A549 (cell line): ENCODE results near the gene GBE1. TPM values are rescaled to one million over a fixed set of nuclear protein-coding genes. Genes with fewer than 3 reads are reported as not detected.
"Not testable (repeated sequence)": the region's sequence is repeated elsewhere in the genome, so short reads cannot be mapped to it uniquely, and the experiment has no call there.

Experiments used
- ATAC-seq, 2 experiments: fragments of 200-7000 bp in 1 of 2; fragments of >200 bp in 1 of 2; cut with Nextera tagmentation in 1 of 2; cut with Tn5 transposase in 1 of 2; 3 replicates each; pipeline versions ENCODE4 v1.8.0 to v1.9.1; 2018 to 2020; ENCODE audit warnings: mild to moderate bottlenecking in 1 of 2, moderate library complexity in 1 of 2
- CTCF ChIA-PET: fragments of 300-600 bp; sonication (Branson Sonifier 250); formaldehyde crosslinking; extraction: SDS; loops from one replicate; lab custom pipeline; 2021; ENCODE audit warnings: antibody characterized with exemption, inconsistent platforms; lab: Yijun Ruan, JAX
- POLR2A ChIA-PET: fragments of 350-600 bp; formaldehyde crosslinking; extraction: SDS; loops from one replicate; lab custom pipeline; 2021; ENCODE audit warnings: antibody characterized with exemption, inconsistent platforms; lab: Yijun Ruan, JAX
- DNase-seq, 2 experiments: peaks; one replicate each; pipeline versions ENCODE4 v3.0.0 to v3.0.0-alpha.2; 2011 to 2016; ENCODE audit warnings: low read depth in 1 of 2, low spot score in 1 of 2
- FAIRE-seq: peaks from 2 replicates; lab custom pipeline; 2011; peaks lifted over from hg19 to GRCh38; lab: Jason Lieb, UNC
- H3K27ac ChIP-seq, 2 experiments: fragments of >200 bp; sonication (Bioruptor Twin); formaldehyde crosslinking; 3 replicates each; pipeline ENCODE4 v1.5.1; 2016 to 2017
- H3K4me1 ChIP-seq: fragments of >200 bp; sonication (Bioruptor Twin); formaldehyde crosslinking; 3 replicates; pipeline ENCODE4 v1.6.1; 2016
- H3K4me2 ChIP-seq: fragments of >200 bp; sonication (Bioruptor Twin); formaldehyde crosslinking; 3 replicates; pipeline ENCODE4 v1.6.1; 2016
- H3K4me3 ChIP-seq: fragments of >200 bp; sonication (Bioruptor Twin); formaldehyde crosslinking; 3 replicates; pipeline ENCODE4 v1.5.1; 2016
- H3K9me3 ChIP-seq: fragments of >200 bp; sonication (Bioruptor Twin); formaldehyde crosslinking; 3 replicates; pipeline ENCODE4 v1.6.1; 2016
- BCL3 ChIP-seq: fragments of >200 bp; sonication (Bioruptor Twin); formaldehyde crosslinking; IDR thresholded peaks from 3 replicates; pipeline ENCODE4 v1.6.1; 2016
- CHD2 ChIP-seq: fragments of 150-350 bp; IDR thresholded peaks from 2 replicates; pipeline ENCODE4 v1.6.1; 2014; ENCODE audit warnings: low read length; ENCODE audit not compliant: partially characterized antibody
- CTCF ChIP-seq: fragments of >200 bp; sonication (Bioruptor Twin); formaldehyde crosslinking; IDR thresholded peaks from 3 replicates; pipeline ENCODE4 v1.5.1; 2016
- ELK1 ChIP-seq: fragments of 150-350 bp; IDR thresholded peaks from 2 replicates; pipeline ENCODE4 v1.6.1; 2014; ENCODE audit warnings: low read depth, mild to moderate bottlenecking, low read length
- EP300 ChIP-seq, 2 experiments: fragments of >200 bp; sonication (Bioruptor Twin); formaldehyde crosslinking; IDR thresholded peaks; 2 replicates in 1 of 2; 3 replicates in 1 of 2; pipeline ENCODE4 v1.6.1; 2016 to 2017
- FOXS1 ChIP-seq: fragments of 250-450 bp; sonication (Bioruptor Pico); IDR thresholded peaks from 2 replicates; pipeline ENCODE4 v1.5.0; 2020; ENCODE audit warnings: mild to moderate bottlenecking, moderate library complexity
- HES2 ChIP-seq: fragments of >200 bp; sonication (Bioruptor Twin); formaldehyde crosslinking; IDR thresholded peaks from 2 replicates; pipeline ENCODE4 v1.6.1; 2016
- HOXA7 ChIP-seq: fragments of 250-450 bp; sonication (Bioruptor Pico); IDR thresholded peaks from 2 replicates; pipeline ENCODE4 v1.5.0; 2020; ENCODE audit warnings: mild to moderate bottlenecking, moderate library complexity
- HOXB13 ChIP-seq: fragments of 250-450 bp; sonication (Bioruptor Pico); IDR thresholded peaks from 2 replicates; pipeline ENCODE4 v1.5.0; 2020; ENCODE audit warnings: low read depth, mild to moderate bottlenecking, moderate library complexity
- JUNB ChIP-seq: fragments of >200 bp; sonication (Bioruptor Twin); formaldehyde crosslinking; IDR thresholded peaks from 2 replicates; pipeline ENCODE4 v1.6.1; 2016
- MAFK ChIP-seq: fragments of 450-650 bp; IDR thresholded peaks from 2 replicates; pipeline ENCODE4 v1.6.1; 2014; ENCODE audit not compliant: partially characterized antibody
- MYC ChIP-seq: IDR thresholded peaks from 2 replicates; pipeline ENCODE4 v1.6.1; 2012; ENCODE audit warnings: mild to moderate bottlenecking, inconsistent platforms, low read length, improper control_type of control experiment, borderline replicate concordance
- NR3C1 ChIP-seq: fragments of >200 bp; sonication (Bioruptor Twin); formaldehyde crosslinking; IDR thresholded peaks from 3 replicates; pipeline ENCODE4 v1.6.1; 2017
- PBX3 ChIP-seq: IDR thresholded peaks from 2 replicates; pipeline ENCODE4 v1.6.1; 2012
- PHF8 ChIP-seq: fragments of 200-600 bp; sonication (generic); IDR thresholded peaks from 2 replicates; pipeline ENCODE4 v1.6.1; 2016; ENCODE audit warnings: low read depth, mild to moderate bottlenecking, antibody characterized with exemption, moderate library complexity, borderline replicate concordance
- POLR2A ChIP-seq: IDR thresholded peaks from 2 replicates; pipeline ENCODE4 v1.6.1; 2012; ENCODE audit warnings: mild to moderate bottlenecking, low read length
- POLR2AphosphoS2 ChIP-seq: conservative IDR thresholded peaks from 2 replicates; pipeline ENCODE4 v1.6.1; 2012; ENCODE audit warnings: low read length, improper control_type of control experiment, inconsistent platforms
- RARB ChIP-seq: fragments of 250-450 bp; sonication (Bioruptor Pico); IDR thresholded peaks from 2 replicates; pipeline ENCODE4 v1.8.0; 2021; ENCODE audit warnings: mild to moderate bottlenecking, moderate library complexity
- RCOR1 ChIP-seq: fragments of 150-350 bp; IDR thresholded peaks from 2 replicates; pipeline ENCODE4 v1.6.1; 2014; ENCODE audit warnings: antibody characterized with exemption, low read length, low read depth
- TFCP2L1 ChIP-seq: fragments of 250-450 bp; sonication (Bioruptor Pico); IDR thresholded peaks from 2 replicates; pipeline ENCODE4 v1.5.0; 2021; ENCODE audit warnings: mild to moderate bottlenecking
- USF2 ChIP-seq: fragments of 450-650 bp; IDR thresholded peaks from 2 replicates; pipeline ENCODE4 v1.6.1; 2014; ENCODE audit warnings: antibody characterized with exemption
- ZC3H11A ChIP-seq: fragments of 450-650 bp; IDR thresholded peaks from 2 replicates; pipeline ENCODE4 v1.6.1; 2014; ENCODE audit warnings: antibody characterized with exemption, mild to moderate bottlenecking
- ZFP36 ChIP-seq: fragments of 450-650 bp; IDR thresholded peaks from 2 replicates; pipeline ENCODE4 v1.6.1; 2014; ENCODE audit warnings: borderline replicate concordance; ENCODE audit not compliant: partially characterized antibody
- ZNF302 ChIP-seq: fragments of 250-450 bp; sonication (Bioruptor Pico); IDR thresholded peaks from 2 replicates; pipeline ENCODE4 v1.9.0; 2021; ENCODE audit warnings: inconsistent platforms, mild to moderate bottlenecking, moderate library complexity
- WGBS: methylation state at CpG from one replicate; pipeline ENCODE4 v1.1.6; 2017; ENCODE audit errors: missing lambda C conversion rate; 5-methylcytosine and 5-hydroxymethylcytosine counted together
- polyA plus RNA-seq, 4 experiments: library from polyadenylated mRNA; depleted of rRNA in 3 of 4; stranded (reverse); fragments of >200 nt; fragmentation: RNase III in 1 of 4; extraction: RNeasy Plus Mini Kit Qiagen cat#74134 plus additional on column Dnase treatment in 1 of 4; gene quantifications; 2 replicates in 3 of 4; 3 replicates in 1 of 4; pipeline ENCODE4 v1.2.3, GENCODE V29; 2011 to 2017

GBE1 gene
- polyA plus RNA-seq, 2 of the 4 experiments (the other 2 are of a cell fraction), result 39.5 to 55.0 TPM

GRCh38 chr3:81761904-81762580 is 597 bp upstream of the GBE1 start:
- H3K4me3 ChIP-seq, result peak overlapping the region; percentile 66
- no peak for DNase-seq

GRCh38 chr3:81760215-81760614 is 1.2 kb downstream of the GBE1 start:
- CTCF ChIA-PET, result no interaction called here
- H3K4me2 ChIP-seq, result peak overlapping the region; percentile 94
- no peak for DNase-seq
- no peak for ATAC-seq
- peaks cover 9% of the 10 kb centered on the region; the same call in 2 of the 3 replicates for H3K9me3 ChIP-seq
- WGBS, result 13% methylated on average over 3 of the region's 3 CpGs
- no peak for FAIRE-seq
- H3K4me3 ChIP-seq, result peak overlapping the region; percentile 66
- peak overlapping the region; percentile 97 to 99 for H3K27ac ChIP-seq
- POLR2A ChIA-PET, result no interaction called here
- TF ChIP-seq POLR2A, result no peak
- no peak for TF ChIP-seq MAFK
- no peak for TF ChIP-seq CHD2
- no peak for TF ChIP-seq ELK1
- no peak for TF ChIP-seq ZFP36
- no peak for TF ChIP-seq POLR2AphosphoS2
- TF ChIP-seq PBX3, result no peak
- TF ChIP-seq PHF8, result no peak
- TF ChIP-seq ZC3H11A, result no peak
- no peak for TF ChIP-seq JUNB
- TF ChIP-seq RCOR1, result no peak
- TF ChIP-seq FOXS1, result no peak
- H3K4me1 ChIP-seq, result peaks cover 19% of the 10 kb centered on the region

More at GRCh38 chr3:81761904-81762580, 597 bp upstream of the GBE1 start:
- no peak for TF ChIP-seq ZNF302 (CRISPR knock-in tag)
- no peak for TF ChIP-seq RARB (CRISPR knock-in tag)
- no peak for TF ChIP-seq MAFK
- TF ChIP-seq HOXB13 (CRISPR knock-in tag), result no peak
- 0 out of 2 replicates have a peak, but pooled peaks have one; percentile 30 for TF ChIP-seq USF2
- ATAC-seq, result no peak
- H3K4me1 ChIP-seq, result peaks cover 19% of the 10 kb centered on the region
- CTCF ChIA-PET, result interaction anchor here (1.3 to 1.4 kb wide), 2 partner anchors 11 to 75 kb away, joined by 3 to 4 read pairs; no protein-coding TSS in a partner anchor
- peak overlapping the region; percentile 97 to 99 for H3K27ac ChIP-seq
- POLR2A ChIA-PET, result interaction anchor here (0.5 to 1.5 kb wide), 5 partner anchors 10 to 55 kb away, joined by 3 to 9 read pairs (median 5); no protein-coding TSS in a partner anchor
- WGBS, result 28% methylated on average over 6 of the region's 6 CpGs
- peak overlapping the region; percentile 94 for H3K4me2 ChIP-seq
- H3K9me3 ChIP-seq, result peaks cover 8% of the 10 kb centered on the region; the same call in 1 of the 3 replicates
- FAIRE-seq, result no peak

GRCh38 chr3:81758771-81759170 is 2.7 kb downstream of the GBE1 start:
- Histone ChIP-seq H3K9me3 (peaks cover 23% of the 10 kb centered on the region), H3K4me1 (peaks cover 16% of the 10 kb centered on the region)
- TF ChIP-seq ZFP36, result peak; percentile 9
- FAIRE-seq, CTCF ChIA-PET, POLR2A ChIA-PET, DNase-seq, H3K4me2 ChIP-seq, H3K4me3 ChIP-seq, ATAC-seq, H3K27ac ChIP-seq: not testable (repeated sequence)
- WGBS, result 88% methylated on average over 4 of the region's 4 CpGs

GRCh38 chr3:81758275-81758674 is 3.2 kb downstream of the GBE1 start:
- peaks cover 16% of the 10 kb centered on the region for H3K4me1 ChIP-seq
- 91% methylated on average over 1 of the region's 1 CpG for WGBS
- peaks cover 23% of the 10 kb centered on the region for H3K9me3 ChIP-seq
- no peak overlapping the region for H3K4me2 ChIP-seq
- no peak overlapping the region for H3K27ac ChIP-seq
- ChIA-PET POLR2A (no interaction called here), CTCF (no interaction called here)
- H3K4me3 ChIP-seq, result no peak overlapping the region
- DNase-seq, result no peak
- no peak for FAIRE-seq
- no peak for ATAC-seq
- TF ChIP-seq POLR2A (no peak), POLR2AphosphoS2 (no peak), EP300 (IDR thresholded peaks at IDR 0.05) (no peak), RARB (CRISPR knock-in tag) (no peak), CTCF (no peak), HES2 (no peak), NR3C1 (no peak), HOXA7 (CRISPR knock-in tag) (no peak), MYC (no peak), BCL3 (no peak), TFCP2L1 (no peak)
